DOHH2 (cell line): ENCODE measurements around the gene ZFP92.

ENCODE experiments used
- CTCF ChIP-seq: fragments of 200-600 bp; sonication (generic); IDR thresholded peaks from one replicate; pipeline ENCODE4 v1.5.1; 2014; ENCODE audit warnings: antibody characterized with exemption, mild to moderate bottlenecking, low read depth, low read length; ENCODE audit not compliant: poor library complexity, severe bottlenecking
- EZH2phosphoT487 ChIP-seq: fragments of 200-600 bp; sonication (generic); IDR thresholded peaks from 2 replicates; pipeline ENCODE4 v1.6.1; 2017; ENCODE audit warnings: borderline replicate concordance, mild to moderate bottlenecking, antibody characterized with exemption, low read length, moderate library complexity, mixed read lengths

DNA sequence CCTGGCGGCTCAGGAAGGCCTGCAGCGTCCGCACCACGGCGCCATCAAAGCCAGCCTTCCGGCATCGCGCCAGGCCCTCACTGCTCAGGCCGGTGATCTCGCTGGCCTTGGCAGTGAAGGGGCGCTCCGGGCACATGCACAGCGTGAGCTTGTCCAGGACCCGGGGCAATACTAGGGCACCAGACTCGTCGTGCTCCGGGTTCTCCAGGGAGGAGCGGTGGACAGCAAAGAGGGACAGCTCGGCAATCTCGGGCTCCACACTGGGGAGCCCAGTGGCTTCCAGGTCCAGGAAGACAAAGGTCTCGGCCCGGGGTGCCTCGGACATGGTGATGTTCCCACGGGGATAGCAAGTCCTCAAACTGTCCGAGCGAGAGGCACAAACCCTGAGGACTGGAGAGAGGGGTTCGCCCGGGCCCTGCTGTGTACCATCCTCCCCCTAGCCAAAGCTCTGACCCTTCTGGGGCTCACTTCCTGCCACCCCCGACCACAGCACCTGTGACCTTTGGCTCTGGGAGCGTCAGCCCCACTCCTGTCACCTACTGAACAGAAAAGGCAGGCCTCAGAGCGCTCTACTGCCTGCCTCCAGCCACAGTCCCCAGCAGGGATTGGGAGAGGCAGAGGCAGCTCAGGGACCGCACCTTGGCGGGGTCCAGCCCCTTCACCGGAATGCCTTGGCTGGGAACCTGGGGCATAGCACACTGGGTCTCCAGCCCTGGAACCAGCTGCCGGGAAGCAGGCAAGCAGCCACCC is 34.0 kb downstream of the ZFP92 start:
- TF ChIP-seq CTCF (no peak), EZH2phosphoT487 (no peak)
